Measurements from ENCODE around the gene ZNF335. TPM values are rescaled to one million over a fixed set of nuclear protein-coding genes. Genes with fewer than 3 reads are reported as not detected.

The ZNF335 gene
- total and polyA plus RNA-seq, 2 donors (not counting 3 experiments of a cell fraction or from before 2014, with no cell fraction given) = 17.3 to 22.8 TPM

DNA sequence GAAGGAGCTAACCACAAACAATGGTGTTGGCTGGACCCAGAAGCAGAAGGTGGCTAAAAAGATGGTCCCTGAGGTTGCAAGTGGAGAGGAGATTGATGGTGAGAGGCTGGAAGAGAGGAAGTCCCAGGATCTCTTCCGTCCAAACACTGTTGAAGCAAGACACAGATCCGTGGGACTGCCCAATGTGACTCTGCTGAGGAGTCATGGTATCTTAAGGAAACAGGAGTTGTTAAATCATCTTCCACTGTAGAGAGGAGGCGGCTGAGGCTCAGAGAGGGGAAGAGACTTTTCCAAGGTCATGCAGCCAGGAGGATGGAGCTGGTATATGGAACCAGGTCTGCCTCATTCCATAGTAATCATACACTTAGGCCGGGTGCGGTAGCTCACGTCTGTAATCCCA is 4.1 kb upstream of the ZNF335 start:
- ChIA-PET CTCF (interaction anchor here (1.4 kb wide), 1 partner anchor 11 kb away, joined by 14 read pairs; no protein-coding TSS in a partner anchor), POLR2A (no interaction called here)
- dilution Hi-C loops (cut with MboI; ENCODE audit: extremely low pct_ligation_motif_present, low sequenced_read_pairs) = no loop called here
- Histone ChIP-seq H3K36me3 (ENCODE audit: control insufficient read depth in 2 of 2, extremely low read depth in 1 of 2, insufficient read depth in 2 of 2, low read length in 2 of 2) (no peaks in the 10 kb centered on the region), H3K4me2 (ENCODE audit: insufficient read depth, low read length) (no peak overlapping the region), H3K79me2 (ENCODE audit: control insufficient read depth, insufficient read depth, low read length) (peaks cover 3% of the 10 kb centered on the region), H2AFZ (ENCODE audit: low read depth, low read length) (no peak overlapping the region), H4K20me1 (replicated peaks; ENCODE audit: control insufficient read depth, extremely low read depth, insufficient read depth, low read length) (no peaks in the 10 kb centered on the region), H3K4me3 (replicated peaks in 1 of 3; ENCODE audit: insufficient read depth in 1 of 3, low read depth in 1 of 3, low read length in 3 of 3) (no peak overlapping the region), H3K9ac (replicated peaks; ENCODE audit: extremely low read depth, insufficient read depth, low read length) (no peak overlapping the region), H3K4me1 (ENCODE audit: control insufficient read depth, extremely low read depth, insufficient read depth, low read length) (no peaks in the 10 kb centered on the region), H3K9me1 (replicated peaks; ENCODE audit: control insufficient read depth, extremely low read depth, insufficient read depth, low read length) (no peaks in the 10 kb centered on the region), H3K27ac (ENCODE audit: insufficient read depth, low read depth, low read length) (no peak overlapping the region), H3K27me3 (ENCODE audit: control insufficient read depth in 2 of 2, insufficient read depth in 2 of 2, low read length in 2 of 2) (peaks cover 4 to 11% of the 10 kb centered on the region in 2 experiments), H3K9me3 (replicated peaks; ENCODE audit: control insufficient read depth, insufficient read depth, low read length) (no peaks in the 10 kb centered on the region)
- TF ChIP-seq JUN (IDR thresholded peaks at IDR 0.05; ENCODE audit: borderline replicate concordance, insufficient read depth, insufficient read length, low read depth) (no peak), EZH2 (IDR thresholded peaks at IDR 0.05; ENCODE audit: borderline replicate concordance, low read depth, low read length, severe bottlenecking) (no peak), POLR2AphosphoS5 (IDR thresholded peaks at IDR 0.05; ENCODE audit: insufficient read depth, low read depth, low read length) (no peak), POLR2A (IDR thresholded peaks at IDR 0.05; ENCODE audit: low read depth, low read length) (no peak), FOS (IDR thresholded peaks at IDR 0.05; ENCODE audit: borderline replicate concordance, insufficient read depth, low read length) (no peak), MYC (IDR thresholded peaks at IDR 0.05; ENCODE audit: low read depth, low read length) (no peak), GATA2 (IDR thresholded peaks at IDR 0.05; ENCODE audit: insufficient read depth, insufficient read length, low read depth, low read length) (no peak)
- TF ChIP-seq, protein P1, sequence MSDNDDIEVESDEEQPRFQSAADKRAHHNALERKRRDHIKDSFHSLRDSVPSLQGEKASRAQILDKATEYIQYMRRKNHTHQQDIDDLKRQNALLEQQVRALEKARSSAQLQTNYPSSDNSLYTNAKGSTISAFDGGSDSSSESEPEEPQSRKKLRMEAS (IDR thresholded peaks at IDR 0.05; ENCODE audit: insufficient read depth, insufficient read length) = no peak
- TF ChIP-seq, protein P2, sequence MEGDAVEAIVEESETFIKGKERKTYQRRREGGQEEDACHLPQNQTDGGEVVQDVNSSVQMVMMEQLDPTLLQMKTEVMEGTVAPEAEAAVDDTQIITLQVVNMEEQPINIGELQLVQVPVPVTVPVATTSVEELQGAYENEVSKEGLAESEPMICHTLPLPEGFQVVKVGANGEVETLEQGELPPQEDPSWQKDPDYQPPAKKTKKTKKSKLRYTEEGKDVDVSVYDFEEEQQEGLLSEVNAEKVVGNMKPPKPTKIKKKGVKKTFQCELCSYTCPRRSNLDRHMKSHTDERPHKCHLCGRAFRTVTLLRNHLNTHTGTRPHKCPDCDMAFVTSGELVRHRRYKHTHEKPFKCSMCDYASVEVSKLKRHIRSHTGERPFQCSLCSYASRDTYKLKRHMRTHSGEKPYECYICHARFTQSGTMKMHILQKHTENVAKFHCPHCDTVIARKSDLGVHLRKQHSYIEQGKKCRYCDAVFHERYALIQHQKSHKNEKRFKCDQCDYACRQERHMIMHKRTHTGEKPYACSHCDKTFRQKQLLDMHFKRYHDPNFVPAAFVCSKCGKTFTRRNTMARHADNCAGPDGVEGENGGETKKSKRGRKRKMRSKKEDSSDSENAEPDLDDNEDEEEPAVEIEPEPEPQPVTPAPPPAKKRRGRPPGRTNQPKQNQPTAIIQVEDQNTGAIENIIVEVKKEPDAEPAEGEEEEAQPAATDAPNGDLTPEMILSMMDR (IDR thresholded peaks at IDR 0.05; ENCODE audit: extremely low read depth in 1 of 2, insufficient read depth in 1 of 2, low read depth in 1 of 2, low read length in 2 of 2) = no peak
- intact Hi-C loops (cut with micrococcal nuclease) = no loop called here
- BruUV-seq (replicated peaks) = no TSS peak
- FAIRE-seq (no peak), DNase-seq (ENCODE audit: low read depth, low spot score) (no peak)
